ENCODE measurements around the gene TARS3. TPM values are rescaled to one million over a fixed set of nuclear protein-coding genes. Genes with fewer than 3 reads are reported as not detected.

The TARS3 gene
- total RNA-seq, 1 donor from 2014 or later, result 6.9 TPM

DNA sequence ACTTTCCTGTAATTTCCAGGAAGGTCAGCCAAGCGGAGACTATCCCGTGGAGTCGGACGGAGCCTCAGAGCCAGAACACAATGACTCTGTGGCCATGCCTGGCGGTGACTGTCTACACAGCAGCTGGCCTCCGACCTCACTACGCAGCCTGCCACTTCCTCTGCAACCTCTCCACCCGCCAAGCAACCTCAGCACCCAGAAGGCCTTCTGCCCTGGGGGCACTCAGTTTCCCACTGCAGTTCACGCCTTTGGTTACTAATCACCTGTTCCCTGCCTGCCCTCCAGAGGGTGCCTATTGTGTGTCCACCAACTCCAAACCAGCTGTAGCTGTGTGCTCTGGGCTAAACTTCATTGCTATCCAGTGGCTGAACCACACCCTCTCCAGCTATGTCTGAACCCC lies 116.1 kb downstream of the TARS3 start:
- H3K36me3 ChIP-seq, result no peaks in the 10 kb centered on the region
- no peak overlapping the region for H3K4me3 ChIP-seq
- no peaks in the 10 kb centered on the region for H3K9me3 ChIP-seq
- H3K27ac ChIP-seq, result no peak overlapping the region
- H3K4me1 ChIP-seq, result peaks cover under 1% of the 10 kb centered on the region
- intact Hi-C loops (cut with DNase I), result no loop called here
- TF ChIP-seq POLR2A (IDR thresholded peaks at IDR 0.05), result no peak
- TF ChIP-seq POLR2AphosphoS5 (IDR thresholded peaks at IDR 0.05; ENCODE audit: insufficient read depth in 1 of 2, low read depth in 1 of 2), result no peak
- H3K27me3 ChIP-seq, result no peaks in the 10 kb centered on the region
- no peak for DNase-seq (ENCODE audit: extremely low spot score in 2 of 2)

DNA sequence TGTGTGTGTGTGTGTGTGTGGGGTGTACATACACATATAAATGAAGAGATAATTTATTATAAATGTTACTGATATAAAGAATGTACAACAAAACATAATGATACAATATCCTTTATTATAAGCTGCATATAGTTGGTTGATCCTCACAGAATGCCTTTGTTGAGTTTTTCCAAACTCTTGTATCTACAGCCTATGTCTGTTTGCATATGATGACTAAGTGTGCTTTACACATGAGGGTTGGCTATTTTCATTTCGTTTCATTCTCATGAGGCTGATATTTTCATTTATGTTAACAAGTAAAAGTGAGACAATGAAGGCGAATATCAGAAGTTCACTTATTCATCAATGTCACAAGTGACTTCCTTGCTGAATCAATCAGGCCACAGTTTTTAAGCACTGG lies 117.2 kb downstream of the TARS3 start:
- Histone ChIP-seq H3K4me1 (no peaks in the 10 kb centered on the region), H3K4me3 (no peak overlapping the region), H3K27ac (no peak overlapping the region), H3K36me3 (no peaks in the 10 kb centered on the region), H3K27me3 (no peaks in the 10 kb centered on the region), H3K9me3 (no peaks in the 10 kb centered on the region)
- TF ChIP-seq POLR2AphosphoS5 (IDR thresholded peaks at IDR 0.05; ENCODE audit: insufficient read depth in 1 of 2, low read depth in 1 of 2), result no peak
- TF ChIP-seq, protein P1, sequence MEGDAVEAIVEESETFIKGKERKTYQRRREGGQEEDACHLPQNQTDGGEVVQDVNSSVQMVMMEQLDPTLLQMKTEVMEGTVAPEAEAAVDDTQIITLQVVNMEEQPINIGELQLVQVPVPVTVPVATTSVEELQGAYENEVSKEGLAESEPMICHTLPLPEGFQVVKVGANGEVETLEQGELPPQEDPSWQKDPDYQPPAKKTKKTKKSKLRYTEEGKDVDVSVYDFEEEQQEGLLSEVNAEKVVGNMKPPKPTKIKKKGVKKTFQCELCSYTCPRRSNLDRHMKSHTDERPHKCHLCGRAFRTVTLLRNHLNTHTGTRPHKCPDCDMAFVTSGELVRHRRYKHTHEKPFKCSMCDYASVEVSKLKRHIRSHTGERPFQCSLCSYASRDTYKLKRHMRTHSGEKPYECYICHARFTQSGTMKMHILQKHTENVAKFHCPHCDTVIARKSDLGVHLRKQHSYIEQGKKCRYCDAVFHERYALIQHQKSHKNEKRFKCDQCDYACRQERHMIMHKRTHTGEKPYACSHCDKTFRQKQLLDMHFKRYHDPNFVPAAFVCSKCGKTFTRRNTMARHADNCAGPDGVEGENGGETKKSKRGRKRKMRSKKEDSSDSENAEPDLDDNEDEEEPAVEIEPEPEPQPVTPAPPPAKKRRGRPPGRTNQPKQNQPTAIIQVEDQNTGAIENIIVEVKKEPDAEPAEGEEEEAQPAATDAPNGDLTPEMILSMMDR (IDR thresholded peaks at IDR 0.05), result no peak
- intact Hi-C loops (cut with DNase I), result no loop called here
- DNase-seq (ENCODE audit: extremely low spot score in 2 of 2), result no peak

DNA sequence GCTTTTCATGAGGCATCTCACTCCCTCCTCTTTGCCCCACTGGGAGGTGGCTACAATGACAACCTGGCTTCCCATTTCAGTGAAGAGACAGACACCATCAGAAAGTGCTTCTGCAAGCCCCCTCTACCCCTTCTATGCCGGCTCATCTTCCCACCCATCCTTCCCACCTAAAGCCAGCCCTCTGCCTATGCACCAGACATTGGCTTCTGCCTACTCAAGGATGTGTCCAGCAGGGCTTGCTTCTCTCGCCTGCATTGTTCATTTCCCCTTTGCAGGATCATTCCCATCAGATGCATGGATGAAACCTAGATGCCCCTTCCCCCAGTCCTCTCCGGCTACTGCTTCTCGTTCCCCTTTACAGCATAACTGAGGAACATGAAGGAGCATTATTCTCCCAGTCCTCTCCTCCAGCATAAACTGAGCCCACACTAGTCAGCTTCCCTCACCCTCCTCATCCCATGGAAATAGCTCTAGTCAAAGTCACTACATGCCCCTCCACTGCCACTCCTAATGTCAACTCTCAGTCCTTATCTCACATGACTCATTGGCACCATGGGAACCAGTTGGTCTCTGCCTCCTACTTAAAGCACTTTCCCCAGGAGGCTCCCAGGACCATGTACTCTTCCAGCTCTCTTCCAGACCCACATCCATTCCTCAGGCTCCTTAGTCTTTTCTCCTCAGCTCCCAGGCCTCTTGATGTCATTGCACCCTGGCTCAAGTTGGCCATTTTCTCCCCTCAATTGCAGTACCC lies 120.0 kb downstream of the TARS3 start:
- Histone ChIP-seq H3K27me3 (no peaks in the 10 kb centered on the region), H3K4me1 (no peaks in the 10 kb centered on the region), H3K36me3 (no peaks in the 10 kb centered on the region), H3K9me3 (no peaks in the 10 kb centered on the region), H3K4me3 (no peak overlapping the region), H3K27ac (no peak overlapping the region)
- TF ChIP-seq POLR2AphosphoS5 (IDR thresholded peaks at IDR 0.05; ENCODE audit: insufficient read depth in 1 of 2, low read depth in 1 of 2) (no peak), POLR2A (IDR thresholded peaks at IDR 0.05) (no peak)
- TF ChIP-seq, protein P1 (IDR thresholded peaks at IDR 0.05), result no peak
- intact Hi-C loops (cut with DNase I), result no loop called here
- no peak for DNase-seq (ENCODE audit: extremely low spot score in 2 of 2)

Small RNAs within 50 kb of the gene (small RNA-seq; reads per million reads assigned to genes)
- gene RN7SL209P (not detected), gene RNU6-807P (not detected)

Other genes with a start within 250 kb of the TARS3 start
- gene PCSK6, start 234.8 kb downstream of the TARS3 start, total RNA-seq, result 7.4 TPM
- gene TM2D3, start 72.1 kb downstream of the TARS3 start, total RNA-seq, result 39.0 TPM
- not detected for gene OR4F6, start 79.0 kb upstream of the TARS3 start, total RNA-seq
- gene OR4F15, start 87.7 kb upstream of the TARS3 start, total RNA-seq, result not detected

Measured in vagina (tissue), 2 donors.